GM10266 (cell line): Measurements from ENCODE around the gene PAIP2.

Source experiments
- DNase-seq: peaks from one replicate; pipeline ENCODE4 v3.0.0; 2012; ENCODE audit errors: extremely low spot score
- CTCF ChIP-seq: IDR thresholded peaks from 2 replicates; pipeline ENCODE4 v1.5.1; 2012; ENCODE audit warnings: mild to moderate bottlenecking, low read depth; ENCODE audit not compliant: control insufficient read depth, insufficient read depth; ENCODE audit errors: missing control alignments

PAIP2 gene

DNA sequence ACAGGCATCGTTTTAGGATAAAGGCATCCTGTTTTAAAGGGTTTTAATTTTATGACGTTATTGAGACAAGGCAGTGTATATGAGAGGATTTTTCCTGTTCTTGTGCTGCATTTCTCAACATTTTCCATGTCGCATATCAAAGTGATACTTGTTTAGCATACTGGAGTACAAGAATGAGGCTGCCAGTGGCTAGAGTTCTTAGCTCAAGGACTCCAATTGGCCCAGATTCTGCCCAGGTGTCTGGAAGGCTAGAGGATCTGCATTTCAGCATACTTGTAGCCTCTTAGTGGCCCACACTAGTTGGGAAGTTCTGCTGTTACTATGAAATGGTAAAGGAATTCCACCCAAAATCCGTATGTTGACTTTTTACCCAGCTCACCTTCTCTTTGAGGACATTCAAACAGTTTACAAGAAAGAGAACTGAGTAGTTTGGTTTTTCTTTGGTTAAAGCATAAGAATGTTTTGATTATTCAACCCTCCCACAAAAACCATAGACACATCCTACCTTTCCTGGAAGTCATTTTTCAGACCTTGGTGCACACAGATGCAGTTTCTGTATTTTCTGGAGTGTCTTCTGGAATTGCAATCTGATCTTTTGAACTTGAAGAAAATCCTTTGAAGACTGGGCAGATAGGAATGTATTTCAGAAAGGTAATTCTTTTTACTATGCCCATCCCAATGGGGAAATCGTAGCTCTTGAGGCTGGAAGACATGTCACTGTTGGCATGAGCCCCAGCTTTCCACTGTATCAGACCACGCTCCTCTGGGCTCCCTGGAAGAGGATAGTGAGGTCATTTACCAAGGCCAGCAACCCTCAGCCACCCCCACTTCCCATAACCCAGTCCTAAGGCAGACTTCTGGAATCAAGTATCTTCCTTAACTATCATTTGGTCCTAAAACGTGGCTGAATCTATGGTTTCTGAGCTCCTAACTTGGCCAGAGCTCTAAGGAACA, 30.1 kb downstream of the PAIP2 start:
- no peak for TF ChIP-seq CTCF
- no peak for DNase-seq

GRCh38 chr5:139374909-139375308, 33.3 kb downstream of the PAIP2 start:
- DNase-seq = no peak
- TF ChIP-seq CTCF = no peak

GRCh38 chr5:139376364-139376763, 34.7 kb downstream of the PAIP2 start:
- no peak for DNase-seq
- TF ChIP-seq CTCF = no peak

DNA sequence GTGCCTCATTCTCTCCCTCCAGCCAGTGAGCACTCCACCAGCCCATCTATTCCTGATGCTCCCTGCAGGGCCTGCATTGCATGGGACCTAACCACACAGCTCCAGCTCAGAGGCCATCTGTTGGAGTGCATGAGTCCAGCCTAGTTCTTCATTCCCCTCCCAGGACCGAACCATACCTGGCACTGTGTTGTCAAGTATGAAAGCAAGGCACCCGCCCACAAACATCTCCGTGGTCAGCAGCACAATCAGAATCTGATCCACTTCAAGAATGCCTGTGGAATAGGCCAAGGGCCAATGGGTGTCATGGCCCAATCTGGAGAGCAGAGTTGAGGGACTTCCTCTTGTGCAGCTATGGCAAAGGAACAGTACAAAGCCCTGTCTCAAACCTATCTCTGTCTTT, 35.6 kb downstream of the PAIP2 start:
- DNase-seq = no peak
- no peak for TF ChIP-seq CTCF

- DNase-seq = no peak
Measured at GRCh38 chr5:139378101-139378825, 36.6 kb downstream of the PAIP2 start.

DNA sequence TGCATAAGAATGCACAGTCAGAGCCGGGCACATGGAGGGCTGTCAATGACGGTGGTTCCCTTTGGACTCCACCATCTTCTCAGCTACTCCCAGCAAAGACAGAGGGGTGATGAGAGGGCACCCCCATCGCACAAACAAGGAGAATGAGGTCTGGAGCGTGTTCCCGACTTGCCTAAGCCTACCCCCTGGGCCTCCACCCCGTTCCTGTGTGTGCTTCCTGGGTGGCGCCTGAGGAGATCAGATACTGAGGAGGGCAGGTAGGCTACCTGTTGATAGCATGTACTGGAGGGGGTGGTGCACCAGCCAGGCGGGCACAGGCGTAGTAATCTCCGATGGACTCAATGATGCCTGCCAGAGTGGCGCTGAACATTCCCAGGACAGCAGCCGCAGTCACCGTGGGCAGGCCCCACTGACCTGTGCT, 37.3 kb downstream of the PAIP2 start:
- no peak for TF ChIP-seq CTCF

More at GRCh38 chr5:139378101-139378825, 36.6 kb downstream of the PAIP2 start:
- TF ChIP-seq CTCF = no peak

GRCh38 chr5:139379626-139380449, 38.2 kb downstream of the PAIP2 start:
- TF ChIP-seq CTCF = no peak
- no peak for DNase-seq

More for the DNA sequence above, 37.3 kb downstream of the PAIP2 start:
- DNase-seq = no peak
